OCI-LY7 (cell line): ENCODE results near the gene DEF6. TPM values are rescaled to one million over a fixed set of nuclear protein-coding genes. Genes with fewer than 3 reads are reported as not detected.

Experiments used
- BruUV-seq: library from RNA; stranded (reverse); fragments of 400-500 nt; replicated peaks from 2 replicates; lab custom pipeline; 2021; lab: Mats Ljungman, UMichigan
- CTCF ChIA-PET: fragments of 300-600 bp; sonication (Branson Sonifier 250); formaldehyde crosslinking; loops from one replicate; lab custom pipeline; 2022; ENCODE audit warnings: antibody characterized with exemption; ENCODE audit not compliant: unreplicated experiment; lab: Charles Lee
- POLR2A ChIA-PET: fragments of 300-600 bp; sonication (Branson Sonifier 250); formaldehyde crosslinking; loops from one replicate; lab custom pipeline; 2022; ENCODE audit warnings: antibody characterized with exemption; lab: Charles Lee
- DNase-seq: peaks from one replicate; pipeline ENCODE4 v3.0.0-alpha.2; 2015; ENCODE audit warnings: low spot score
- H2AFZ ChIP-seq: fragments of 200-600 bp; sonication (generic), shearing (Covaris generic); 2 replicates; pipeline ENCODE4 v1.6.1; 2014; ENCODE audit warnings: mild to moderate bottlenecking, antibody characterized with exemption, low read length, moderate library complexity
- H3K27ac ChIP-seq: fragments of 200-600 bp; sonication (generic); 2 replicates; pipeline ENCODE4 v1.5.1; 2014; ENCODE audit warnings: mixed run types, low read depth, mild to moderate bottlenecking, moderate library complexity, low read length, inconsistent platforms; ENCODE audit not compliant: poor library complexity, severe bottlenecking
- H3K36me3 ChIP-seq: fragments of 200-600 bp; sonication (generic); 2 replicates; pipeline ENCODE4 v1.6.1; 2014; ENCODE audit warnings: mild to moderate bottlenecking, antibody characterized with exemption, low read length, moderate library complexity, mixed read lengths; ENCODE audit not compliant: insufficient read depth
- H3K4me1 ChIP-seq: fragments of 200-600 bp; sonication (generic); 2 replicates; pipeline ENCODE4 v1.5.1; 2014; ENCODE audit warnings: mild to moderate bottlenecking, low read length; ENCODE audit not compliant: insufficient read depth, poor library complexity, severe bottlenecking
- H3K4me2 ChIP-seq: fragments of 200-600 bp; sonication (generic); 2 replicates; pipeline ENCODE4 v1.6.1; 2014; ENCODE audit warnings: mild to moderate bottlenecking, low read length
- H3K4me3 ChIP-seq: fragments of 200-600 bp; sonication (generic); 2 replicates; pipeline ENCODE4 v1.5.1; 2014; ENCODE audit warnings: mild to moderate bottlenecking, low read depth, low read length; ENCODE audit not compliant: poor library complexity, severe bottlenecking
- H3K79me2 ChIP-seq: fragments of 200-600 bp; sonication (generic); 2 replicates; pipeline ENCODE4 v1.6.1; 2016; ENCODE audit warnings: low read depth, mild to moderate bottlenecking, low read length, moderate library complexity, mixed read lengths; ENCODE audit not compliant: insufficient read depth
- H3K9me2 ChIP-seq: fragments of 200-600 bp; sonication (generic); 2 replicates; pipeline ENCODE4 v1.6.1; 2016; ENCODE audit warnings: mild to moderate bottlenecking, low read length, mixed read lengths; ENCODE audit not compliant: insufficient read depth
- H3K9me3 ChIP-seq: fragments of 200-600 bp; sonication (generic); 2 replicates; pipeline ENCODE4 v1.6.1; 2014; ENCODE audit warnings: mild to moderate bottlenecking, mixed run types, low read length, mixed read lengths
- H4K20me1 ChIP-seq: fragments of 200-600 bp; sonication (generic); 2 replicates; pipeline ENCODE4 v1.6.1; 2014; ENCODE audit warnings: mild to moderate bottlenecking, antibody characterized with exemption, low read length, moderate library complexity, mixed read lengths; ENCODE audit not compliant: insufficient read depth
- EZH2phosphoT487 ChIP-seq: fragments of 200-600 bp; sonication (generic); IDR thresholded peaks from 2 replicates; pipeline ENCODE4 v1.6.1; 2018; ENCODE audit warnings: low read depth, borderline replicate concordance, mild to moderate bottlenecking, mixed run types, antibody characterized with exemption, low read length, moderate library complexity, mixed read lengths
- intact Hi-C: fragments of 100-400 bp; cut with micrococcal nuclease; formaldehyde crosslinking; loops from one replicate; pipeline ENCODE4 v1.10.0; 2022; ENCODE audit not compliant: unreplicated experiment
- total RNA-seq, 2 experiments: library from RNA; depleted of rRNA in 1 of 2; stranded (reverse); fragments of >200 nt in 1 of 2; shearing (Covaris generic) in 1 of 2; gene quantifications; 2 replicates each; pipeline ENCODE4 v1.2.3, GENCODE V29; 2014 to 2022
- TF ChIP-seq, protein P1 (sequence below): fragments of 200-600 bp; sonication (generic); conservative IDR thresholded peaks from 2 replicates; pipeline ENCODE4 v1.5.1; 2014; ENCODE audit warnings: mild to moderate bottlenecking, antibody characterized with exemption, low read length, moderate library complexity, mixed read lengths

DEF6 gene
- total RNA-seq, 2 experiments from 2014 or later, result 53.8 to 56.8 TPM

DNA sequence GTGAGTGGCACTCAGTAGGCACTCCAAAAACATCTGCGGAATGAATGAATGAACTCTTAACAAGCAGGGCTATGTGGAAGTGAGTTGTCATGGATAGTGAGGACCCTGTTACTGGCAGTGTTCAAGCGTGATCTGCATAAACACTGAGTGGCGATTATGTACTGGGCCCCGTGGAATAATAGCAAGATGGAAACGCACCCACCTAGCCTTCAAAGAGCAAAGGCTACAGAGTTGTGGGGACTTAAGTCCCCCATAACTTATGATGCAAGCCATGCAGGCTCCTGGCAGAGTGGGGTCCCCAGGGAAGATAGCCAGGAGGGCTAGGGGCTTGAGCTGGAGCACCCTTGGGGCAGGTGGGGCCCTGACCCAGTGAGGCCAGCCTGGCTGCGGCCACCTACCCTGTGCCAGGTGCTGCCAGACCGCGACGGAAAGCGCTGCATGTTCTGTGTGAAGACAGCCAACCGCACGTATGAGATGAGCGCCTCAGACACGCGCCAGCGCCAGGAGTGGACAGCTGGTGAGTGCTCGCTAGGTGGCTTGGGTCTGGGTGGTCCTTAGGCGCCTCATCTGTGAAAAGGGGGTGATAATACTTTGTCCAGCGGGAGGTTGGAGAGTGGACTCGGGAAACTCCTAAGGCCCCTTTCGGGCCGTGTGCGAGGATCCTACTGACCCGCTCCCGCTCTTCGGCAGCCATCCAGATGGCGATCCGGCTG, 20.0 kb downstream of the DEF6 start:
- H3K4me3 ChIP-seq, result no peak overlapping the region
- H2AFZ ChIP-seq, result no peak overlapping the region
- H3K36me3 ChIP-seq, result peaks cover 69% of the 10 kb centered on the region
- no peak for DNase-seq
- H3K4me1 ChIP-seq, result peaks cover 6% of the 10 kb centered on the region
- BruUV-seq, result no TSS peak
- ChIA-PET POLR2A (no interaction called here), CTCF (no interaction called here)
- no peaks in the 10 kb centered on the region for H3K79me2 ChIP-seq
- H4K20me1 ChIP-seq, result no peaks in the 10 kb centered on the region
- no peaks in the 10 kb centered on the region for H3K9me2 ChIP-seq
- no peak for TF ChIP-seq EZH2phosphoT487
- TF ChIP-seq, protein P1, sequence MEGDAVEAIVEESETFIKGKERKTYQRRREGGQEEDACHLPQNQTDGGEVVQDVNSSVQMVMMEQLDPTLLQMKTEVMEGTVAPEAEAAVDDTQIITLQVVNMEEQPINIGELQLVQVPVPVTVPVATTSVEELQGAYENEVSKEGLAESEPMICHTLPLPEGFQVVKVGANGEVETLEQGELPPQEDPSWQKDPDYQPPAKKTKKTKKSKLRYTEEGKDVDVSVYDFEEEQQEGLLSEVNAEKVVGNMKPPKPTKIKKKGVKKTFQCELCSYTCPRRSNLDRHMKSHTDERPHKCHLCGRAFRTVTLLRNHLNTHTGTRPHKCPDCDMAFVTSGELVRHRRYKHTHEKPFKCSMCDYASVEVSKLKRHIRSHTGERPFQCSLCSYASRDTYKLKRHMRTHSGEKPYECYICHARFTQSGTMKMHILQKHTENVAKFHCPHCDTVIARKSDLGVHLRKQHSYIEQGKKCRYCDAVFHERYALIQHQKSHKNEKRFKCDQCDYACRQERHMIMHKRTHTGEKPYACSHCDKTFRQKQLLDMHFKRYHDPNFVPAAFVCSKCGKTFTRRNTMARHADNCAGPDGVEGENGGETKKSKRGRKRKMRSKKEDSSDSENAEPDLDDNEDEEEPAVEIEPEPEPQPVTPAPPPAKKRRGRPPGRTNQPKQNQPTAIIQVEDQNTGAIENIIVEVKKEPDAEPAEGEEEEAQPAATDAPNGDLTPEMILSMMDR, result no peak
- H3K4me2 ChIP-seq, result no peak overlapping the region
- no peak overlapping the region for H3K27ac ChIP-seq
- H3K9me3 ChIP-seq, result no peaks in the 10 kb centered on the region
- intact Hi-C loops, result no loop called here

DNA sequence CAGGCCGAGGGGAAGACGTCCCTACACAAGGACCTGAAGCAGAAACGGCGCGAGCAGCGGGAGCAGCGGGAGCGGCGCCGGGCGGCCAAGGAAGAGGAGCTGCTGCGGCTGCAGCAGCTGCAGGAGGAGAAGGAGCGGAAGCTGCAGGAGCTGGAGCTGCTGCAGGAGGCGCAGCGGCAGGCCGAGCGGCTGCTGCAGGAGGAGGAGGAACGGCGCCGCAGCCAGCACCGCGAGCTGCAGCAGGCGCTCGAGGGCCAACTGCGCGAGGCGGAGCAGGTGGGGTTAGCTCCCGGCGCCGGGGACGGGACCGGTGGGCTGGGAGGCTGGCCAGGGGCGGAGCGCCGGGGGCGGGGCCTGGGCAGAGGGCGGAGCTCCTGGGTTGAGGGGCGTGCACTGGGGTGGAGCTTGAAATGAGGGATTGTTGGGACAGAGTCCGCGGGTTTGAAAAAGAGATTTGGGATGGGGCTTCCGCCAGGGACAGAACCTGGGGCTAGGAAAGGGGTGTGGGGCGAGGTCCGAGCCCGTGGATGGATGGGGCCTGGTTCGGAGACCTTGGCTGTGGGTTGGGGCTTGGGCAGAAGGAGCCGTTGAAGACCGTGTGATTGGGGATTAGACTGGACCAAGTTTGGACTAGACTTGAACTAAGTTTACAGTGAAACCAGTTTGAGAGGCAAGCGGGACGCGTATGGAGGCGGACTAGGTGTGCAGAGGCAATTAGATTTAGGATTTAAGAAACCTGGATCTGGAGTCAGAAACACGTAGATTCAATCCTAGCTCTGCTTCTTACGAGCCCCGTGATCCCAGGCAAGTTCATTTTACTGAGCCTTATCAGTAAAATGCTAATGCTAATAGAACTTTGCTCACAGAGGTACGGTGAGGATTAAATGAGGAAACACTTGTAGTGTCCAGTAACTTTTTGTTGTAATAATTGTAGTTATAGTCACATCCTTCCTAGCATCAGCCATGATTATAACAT, 20.9 kb downstream of the DEF6 start:
- intact Hi-C loops, result no loop called here
- no peak for TF ChIP-seq EZH2phosphoT487
- TF ChIP-seq, protein P1, result no peak
- CTCF ChIA-PET, result no interaction called here

More for the DNA sequence above, 20.9 kb downstream of the DEF6 start:
- POLR2A ChIA-PET, result interaction anchor here (0.6 kb wide), 1 partner anchor 11 kb away, joined by 3 read pairs; no protein-coding TSS in a partner anchor
- no peak overlapping the region for H3K27ac ChIP-seq
- DNase-seq, result no peak
- no peak overlapping the region for H3K4me3 ChIP-seq
- H3K36me3 ChIP-seq, result peaks cover 71% of the 10 kb centered on the region
- no peaks in the 10 kb centered on the region for H3K9me3 ChIP-seq
- no peak overlapping the region for H3K4me2 ChIP-seq
- no peaks in the 10 kb centered on the region for H4K20me1 ChIP-seq
- H3K9me2 ChIP-seq, result no peaks in the 10 kb centered on the region
- no peaks in the 10 kb centered on the region for H3K79me2 ChIP-seq
- peaks cover 7% of the 10 kb centered on the region for H3K4me1 ChIP-seq
- no TSS peak for BruUV-seq
- H2AFZ ChIP-seq, result no peak overlapping the region
